Gastrocnemius medialis (tissue), 4 donors: ENCODE results near the gene DOK5. TPM values are rescaled to one million over a fixed set of nuclear protein-coding genes. Genes with fewer than 3 reads are reported as not detected.
"Not testable (repeated sequence)": the region's sequence is repeated elsewhere in the genome, so short reads cannot be mapped to it uniquely, and the experiment has no call there.

Experiments
- ATAC-seq, 2 donors: fragments of 150-250 bp; one replicate each; pipeline ENCODE4 v1.9.1; 2016
- DNase-seq, 2 donors: peaks; one replicate each; pipeline ENCODE4 v3.0.0-alpha.2; 2019
- H3K27ac ChIP-seq, 4 donors: fragments of 200-600 bp; sonication (generic); 1 replicate in 1 of 4; 2 replicates in 3 of 4; pipeline ENCODE4 v1.5.1; 2016 to 2018; ENCODE audit warnings: mild to moderate bottlenecking in 2 of 4, moderate library complexity in 1 of 4
- H3K27me3 ChIP-seq, 3 donors: fragments of 200-600 bp; sonication (generic) in 2 of 3; 1 replicate in 1 of 3; 2 replicates in 2 of 3; pipeline versions ENCODE4 v1.5.1 to v1.6.0; 2016 to 2019; ENCODE audit warnings: mild to moderate bottlenecking in 1 of 3, moderate library complexity in 1 of 3
- H3K36me3 ChIP-seq, 2 donors: fragments of 200-600 bp; sonication (generic) in 1 of 2; one replicate each; pipeline ENCODE4 v1.5.1; 2017 to 2018
- H3K4me1 ChIP-seq, 2 donors: fragments of 200-600 bp; sonication (generic) in 1 of 2; one replicate each; pipeline ENCODE4 v1.5.1; 2016 to 2017; ENCODE audit warnings: mild to moderate bottlenecking in 2 of 2
- H3K4me3 ChIP-seq, 4 donors: fragments of 200-600 bp; sonication (generic) in 3 of 4; 1 replicate in 1 of 4; 2 replicates in 3 of 4; pipeline ENCODE4 v1.5.1; 2016 to 2019; ENCODE audit warnings: mild to moderate bottlenecking in 2 of 4
- H3K9me3 ChIP-seq, 3 donors: fragments of 200-600 bp; sonication (generic) in 2 of 3; 1 replicate in 1 of 3; 2 replicates in 2 of 3; pipeline ENCODE4 v1.5.1; 2016 to 2019
- POLR2A ChIP-seq, 2 donors: fragments of 450-650 bp; IDR thresholded peaks; one replicate each; pipeline ENCODE4 v1.6.1; 2017; ENCODE audit warnings: antibody characterized with exemption in 2 of 2, mild to moderate bottlenecking in 2 of 2, moderate library complexity in 2 of 2
- in situ Hi-C, 4 donors: fragments of 200-750 bp; cut with MboI; loops; one replicate each; pipeline versions ENCODE4 v1.15.0 to v1.8.0; 2017; ENCODE audit warnings: low sequenced_read_pairs in 4 of 4
- intact Hi-C: fragments of 100-400 bp; cut with DNase I; formaldehyde crosslinking; loops from one replicate; pipeline ENCODE4 v1.15.1; 2023; ENCODE audit warnings: low total_unique reads
- total RNA-seq, 4 donors: library from RNA; depleted of rRNA; stranded (reverse); fragments of >200 nt; gene quantifications; one replicate each; pipeline versions ENCODE4 v1.1.0 to v1.2.3, GENCODE V29; 2016
- TF ChIP-seq, protein P1 (sequence below), 5 experiments: fragments of 450-650 bp in 3 of 5; fragments of 200-600 bp in 2 of 5; sonication (generic) in 2 of 5; IDR thresholded peaks in 4 of 5; conservative IDR thresholded peaks in 1 of 5; 1 replicate in 4 of 5; 2 replicates in 1 of 5; pipeline ENCODE4 v1.5.1; 2016 to 2019; ENCODE audit warnings: antibody characterized with exemption in 5 of 5, mild to moderate bottlenecking in 3 of 5, moderate library complexity in 3 of 5

DOK5 gene
- total RNA-seq, 4 donors from 2014 or later = 1.2 to 12.7 (median 7.4) TPM

DNA sequence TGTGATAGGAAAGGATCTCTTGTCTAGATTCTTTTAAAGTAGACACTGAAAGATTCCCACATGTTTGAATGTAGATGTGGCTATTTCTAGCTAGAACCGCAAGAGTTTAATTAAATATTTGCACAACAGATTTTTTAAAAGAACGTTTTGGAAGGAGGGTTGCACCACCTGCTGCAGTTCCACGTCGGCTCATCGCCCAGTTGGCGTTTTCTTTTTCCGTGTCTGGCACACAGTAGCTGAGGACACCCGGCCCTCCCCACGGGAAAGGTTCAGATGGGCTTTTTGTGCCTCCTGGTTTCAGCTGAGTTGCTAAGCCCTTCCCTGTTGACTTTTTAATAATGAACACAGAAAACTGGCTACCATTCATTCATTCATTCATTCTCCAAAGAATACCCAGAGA, 41.8 kb upstream of the DOK5 start:
- TF ChIP-seq, protein P1, sequence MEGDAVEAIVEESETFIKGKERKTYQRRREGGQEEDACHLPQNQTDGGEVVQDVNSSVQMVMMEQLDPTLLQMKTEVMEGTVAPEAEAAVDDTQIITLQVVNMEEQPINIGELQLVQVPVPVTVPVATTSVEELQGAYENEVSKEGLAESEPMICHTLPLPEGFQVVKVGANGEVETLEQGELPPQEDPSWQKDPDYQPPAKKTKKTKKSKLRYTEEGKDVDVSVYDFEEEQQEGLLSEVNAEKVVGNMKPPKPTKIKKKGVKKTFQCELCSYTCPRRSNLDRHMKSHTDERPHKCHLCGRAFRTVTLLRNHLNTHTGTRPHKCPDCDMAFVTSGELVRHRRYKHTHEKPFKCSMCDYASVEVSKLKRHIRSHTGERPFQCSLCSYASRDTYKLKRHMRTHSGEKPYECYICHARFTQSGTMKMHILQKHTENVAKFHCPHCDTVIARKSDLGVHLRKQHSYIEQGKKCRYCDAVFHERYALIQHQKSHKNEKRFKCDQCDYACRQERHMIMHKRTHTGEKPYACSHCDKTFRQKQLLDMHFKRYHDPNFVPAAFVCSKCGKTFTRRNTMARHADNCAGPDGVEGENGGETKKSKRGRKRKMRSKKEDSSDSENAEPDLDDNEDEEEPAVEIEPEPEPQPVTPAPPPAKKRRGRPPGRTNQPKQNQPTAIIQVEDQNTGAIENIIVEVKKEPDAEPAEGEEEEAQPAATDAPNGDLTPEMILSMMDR (IDR thresholded peaks at IDR 0.05 in 4 of 5, conservative IDR thresholded peaks at IDR 0.05 in 1 of 5) = no peak
- no peak for TF ChIP-seq POLR2A (IDR thresholded peaks at IDR 0.05)
- ATAC-seq (no peak), DNase-seq (no peak)
- Histone ChIP-seq H3K4me1 (peaks cover 0 to 3% of the 10 kb centered on the region in 2 donors), H3K4me3 (no peak overlapping the region), H3K9me3 (no peaks in the 10 kb centered on the region), H3K36me3 (no peaks in the 10 kb centered on the region), H3K27me3 (no peaks in the 10 kb centered on the region), H3K27ac (no peak overlapping the region)
- intact Hi-C loops = no loop called here
- in situ Hi-C loops = no loop called here

GRCh38 chr20:54434196-54434595, 41.2 kb upstream of the DOK5 start:
- Histone ChIP-seq H3K36me3 (no peaks in the 10 kb centered on the region), H3K4me1 (peaks cover 0 to 3% of the 10 kb centered on the region in 2 donors), H3K9me3 (no peaks in the 10 kb centered on the region), H3K27me3 (no peaks in the 10 kb centered on the region), H3K4me3 (no peak overlapping the region), H3K27ac (no peak overlapping the region)
- in situ Hi-C loops (no loop called here), intact Hi-C loops (no loop called here)
- ATAC-seq (no peak), DNase-seq (no peak)
- TF ChIP-seq POLR2A (IDR thresholded peaks at IDR 0.05) = no peak
- TF ChIP-seq, protein P1 (IDR thresholded peaks at IDR 0.05 in 4 of 5, conservative IDR thresholded peaks at IDR 0.05 in 1 of 5) = no peak

GRCh38 chr20:54435015-54435414, 40.4 kb upstream of the DOK5 start:
- DNase-seq (no peak), ATAC-seq (no peak)
- TF ChIP-seq, protein P1 (IDR thresholded peaks at IDR 0.05 in 4 of 5, conservative IDR thresholded peaks at IDR 0.05 in 1 of 5) = no peak
- no peak for TF ChIP-seq POLR2A (IDR thresholded peaks at IDR 0.05)
- Histone ChIP-seq H3K27me3 (no peaks in the 10 kb centered on the region), H3K36me3 (no peaks in the 10 kb centered on the region), H3K4me1 (peaks cover 0 to 3% of the 10 kb centered on the region in 2 donors), H3K4me3 (no peak overlapping the region), H3K9me3 (no peaks in the 10 kb centered on the region), H3K27ac (no peak overlapping the region)
- intact Hi-C loops (no loop called here), in situ Hi-C loops (no loop called here)

DNA sequence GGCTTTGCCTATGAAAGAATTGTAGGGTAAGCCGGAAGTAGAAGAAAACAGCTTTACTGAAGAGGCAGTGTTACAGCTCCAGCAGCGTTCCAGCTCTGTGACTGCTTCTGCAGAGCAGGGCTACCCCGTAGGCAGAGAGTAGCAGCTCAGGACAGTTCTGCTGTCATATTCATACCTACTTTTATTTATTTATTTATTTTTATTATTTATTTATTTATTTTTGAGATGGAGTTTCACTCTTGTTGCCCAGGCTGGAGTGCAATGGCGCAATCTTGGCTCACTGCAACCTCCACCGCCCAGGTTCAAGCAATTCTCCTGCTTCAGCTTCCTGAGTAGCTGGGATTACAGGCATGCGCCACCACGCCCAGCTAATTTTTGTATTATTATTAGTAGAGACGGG, 39.0 kb upstream of the DOK5 start:
- in situ Hi-C loops, ATAC-seq, H3K27me3 ChIP-seq: not testable (repeated sequence)

GRCh38 chr20:54438166-54438565, 37.2 kb upstream of the DOK5 start:
- no peak overlapping the region for H3K4me3 ChIP-seq
- H3K27ac ChIP-seq = no peak overlapping the region
- ATAC-seq = no peak
- no peaks in the 10 kb centered on the region for H3K27me3 ChIP-seq
- DNase-seq = no peak
- intact Hi-C loops = no loop called here
- in situ Hi-C loops = no loop called here
- no peaks in the 10 kb centered on the region for H3K36me3 ChIP-seq
- H3K4me1 ChIP-seq = peaks cover 0 to 3% of the 10 kb centered on the region in 2 donors
- H3K9me3 ChIP-seq = no peaks in the 10 kb centered on the region
- TF ChIP-seq, protein P1 (IDR thresholded peaks at IDR 0.05 in 4 of 5, conservative IDR thresholded peaks at IDR 0.05 in 1 of 5) = no peak
- no peak for TF ChIP-seq POLR2A (IDR thresholded peaks at IDR 0.05)

More for the DNA sequence above, 39.0 kb upstream of the DOK5 start:
- H3K4me3 ChIP-seq, DNase-seq, H3K27ac ChIP-seq, H3K36me3 ChIP-seq, H3K4me1 ChIP-seq, H3K9me3 ChIP-seq, intact Hi-C loops: not testable (repeated sequence)
